ENCODE data around the gene SND1.

The SND1 gene

DNA sequence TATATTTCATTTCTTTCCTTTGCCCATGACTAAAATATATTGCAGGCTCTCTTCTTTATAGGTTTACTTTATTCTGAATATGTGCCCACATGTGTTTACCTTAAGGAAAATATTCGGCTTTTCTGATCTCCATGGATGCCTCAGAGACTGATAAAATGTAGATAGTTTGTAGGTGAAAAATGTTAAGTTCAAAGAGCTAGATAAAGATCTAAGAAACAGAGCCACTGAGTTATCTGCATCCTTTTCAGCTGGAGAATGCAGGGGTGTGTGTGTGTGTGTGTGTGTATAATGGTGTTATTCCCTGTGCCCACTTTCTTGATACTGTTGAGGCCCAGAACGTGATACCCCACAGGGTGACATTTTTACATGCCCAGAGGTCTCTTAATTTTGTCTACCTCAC is 228.5 kb downstream of the SND1 start:
- no peaks in the 10 kb centered on the region for H4K20me1 ChIP-seq (ENCODE audit: control insufficient read depth, insufficient read depth, low read depth, low read length)
- H3K4me3 ChIP-seq (ENCODE audit: low read length): no peak overlapping the region
- no peaks in the 10 kb centered on the region for H3K9me2 ChIP-seq (replicated peaks; ENCODE audit: control insufficient read depth, low read length)
- no peaks in the 10 kb centered on the region for H3K4me1 ChIP-seq (ENCODE audit: control insufficient read depth, low read length)
- peaks cover 4% of the 10 kb centered on the region for H3K36me3 ChIP-seq (ENCODE audit: control insufficient read depth, low read length)
- no peak overlapping the region for H3K27ac ChIP-seq (ENCODE audit: low read depth, low read length)
- no peaks in the 10 kb centered on the region for H3F3A ChIP-seq (ENCODE audit: control insufficient read depth, insufficient read depth)
- no peaks in the 10 kb centered on the region for H3K27me3 ChIP-seq (ENCODE audit: control insufficient read depth, low read length)
- no peaks in the 10 kb centered on the region for H3K9me3 ChIP-seq (ENCODE audit: control insufficient read depth, insufficient read depth, low read length)
- peaks cover 5% of the 10 kb centered on the region; the same call in 1 of the 2 replicates for H3K79me2 ChIP-seq (ENCODE audit: control insufficient read depth, low read length)
- no peak overlapping the region for H3K4me2 ChIP-seq (ENCODE audit: low read length)
- TF ChIP-seq, protein P1, sequence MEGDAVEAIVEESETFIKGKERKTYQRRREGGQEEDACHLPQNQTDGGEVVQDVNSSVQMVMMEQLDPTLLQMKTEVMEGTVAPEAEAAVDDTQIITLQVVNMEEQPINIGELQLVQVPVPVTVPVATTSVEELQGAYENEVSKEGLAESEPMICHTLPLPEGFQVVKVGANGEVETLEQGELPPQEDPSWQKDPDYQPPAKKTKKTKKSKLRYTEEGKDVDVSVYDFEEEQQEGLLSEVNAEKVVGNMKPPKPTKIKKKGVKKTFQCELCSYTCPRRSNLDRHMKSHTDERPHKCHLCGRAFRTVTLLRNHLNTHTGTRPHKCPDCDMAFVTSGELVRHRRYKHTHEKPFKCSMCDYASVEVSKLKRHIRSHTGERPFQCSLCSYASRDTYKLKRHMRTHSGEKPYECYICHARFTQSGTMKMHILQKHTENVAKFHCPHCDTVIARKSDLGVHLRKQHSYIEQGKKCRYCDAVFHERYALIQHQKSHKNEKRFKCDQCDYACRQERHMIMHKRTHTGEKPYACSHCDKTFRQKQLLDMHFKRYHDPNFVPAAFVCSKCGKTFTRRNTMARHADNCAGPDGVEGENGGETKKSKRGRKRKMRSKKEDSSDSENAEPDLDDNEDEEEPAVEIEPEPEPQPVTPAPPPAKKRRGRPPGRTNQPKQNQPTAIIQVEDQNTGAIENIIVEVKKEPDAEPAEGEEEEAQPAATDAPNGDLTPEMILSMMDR (IDR thresholded peaks at IDR 0.05; ENCODE audit: low read depth, low read length, poor library complexity, severe bottlenecking): no peak
- TF ChIP-seq EZH2phosphoT487 (IDR thresholded peaks at IDR 0.05; ENCODE audit: borderline replicate concordance, low read length): no peak

DNA sequence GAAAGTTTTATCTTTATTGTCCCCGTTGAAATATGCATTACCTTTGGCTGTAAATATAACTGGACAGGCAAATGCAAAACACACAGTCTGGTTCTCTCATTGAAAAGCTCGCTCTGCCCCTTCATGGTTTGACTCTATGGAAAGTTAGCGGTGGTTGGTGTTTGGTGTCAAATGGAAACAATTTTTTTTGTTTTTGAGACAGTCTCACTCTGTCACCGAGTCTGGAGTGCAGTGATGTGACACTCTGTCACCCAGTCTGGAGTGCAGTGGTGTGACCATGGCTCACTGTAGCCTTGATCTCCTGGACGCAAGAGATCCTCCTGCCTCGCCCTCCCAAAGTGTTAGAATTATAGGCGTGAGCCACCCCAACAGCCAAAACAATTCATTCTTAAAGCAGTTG is 229.6 kb downstream of the SND1 start:
- no peaks in the 10 kb centered on the region for H3F3A ChIP-seq (ENCODE audit: control insufficient read depth, insufficient read depth)
- H4K20me1 ChIP-seq (ENCODE audit: control insufficient read depth, insufficient read depth, low read depth, low read length): no peaks in the 10 kb centered on the region
- no peaks in the 10 kb centered on the region for H3K27me3 ChIP-seq (ENCODE audit: control insufficient read depth, low read length)
- TF ChIP-seq EZH2phosphoT487 (IDR thresholded peaks at IDR 0.05; ENCODE audit: borderline replicate concordance, low read length): no peak
- TF ChIP-seq, protein P1 (IDR thresholded peaks at IDR 0.05; ENCODE audit: low read depth, low read length, poor library complexity, severe bottlenecking): no peak
- H3K4me1 ChIP-seq (ENCODE audit: control insufficient read depth, low read length): no peaks in the 10 kb centered on the region
- H3K27ac ChIP-seq (ENCODE audit: low read depth, low read length): no peak overlapping the region
- no peak overlapping the region for H3K4me2 ChIP-seq (ENCODE audit: low read length)
- H3K9me3 ChIP-seq (ENCODE audit: control insufficient read depth, insufficient read depth, low read length): no peaks in the 10 kb centered on the region
- H3K36me3 ChIP-seq (ENCODE audit: control insufficient read depth, low read length): peaks cover 4% of the 10 kb centered on the region
- H3K79me2 ChIP-seq (ENCODE audit: control insufficient read depth, low read length): peaks cover 5% of the 10 kb centered on the region; the same call in 1 of the 2 replicates
- no peaks in the 10 kb centered on the region for H3K9me2 ChIP-seq (replicated peaks; ENCODE audit: control insufficient read depth, low read length)
- no peak overlapping the region for H3K4me3 ChIP-seq (ENCODE audit: low read length)

DNA sequence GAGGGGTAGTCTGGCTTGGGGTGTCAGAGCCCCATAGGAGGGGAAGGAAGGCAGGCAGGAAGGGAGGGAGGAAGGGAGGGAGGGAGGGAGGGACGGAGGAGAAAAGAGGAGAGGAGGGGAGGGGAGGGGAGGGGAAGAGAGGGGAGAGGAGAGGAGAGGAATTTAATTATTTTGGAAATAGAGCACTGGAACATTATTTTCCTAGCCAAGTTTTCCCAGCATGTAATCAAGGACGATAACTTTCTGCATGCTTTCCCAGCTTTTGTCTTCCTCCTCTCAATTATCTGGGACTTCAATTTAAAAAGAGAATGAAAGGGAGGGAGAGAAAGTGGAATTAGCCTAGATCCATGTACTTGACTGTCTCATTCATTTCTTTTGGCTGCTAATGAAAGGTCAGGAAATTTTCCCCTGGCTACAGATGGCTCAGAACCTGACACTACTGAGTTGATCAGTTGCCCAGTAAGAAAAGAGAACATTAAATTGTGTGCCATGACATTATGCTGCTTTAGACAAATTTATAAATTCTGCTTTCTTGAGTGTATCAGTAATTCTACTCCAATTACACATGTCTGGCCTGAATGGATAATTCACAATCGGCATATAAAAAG is 230.4 kb downstream of the SND1 start:
- Histone ChIP-seq H3K4me1 (ENCODE audit: control insufficient read depth, low read length) (no peaks in the 10 kb centered on the region), H3K4me2 (ENCODE audit: low read length) (no peak overlapping the region), H3K9me2 (replicated peaks; ENCODE audit: control insufficient read depth, low read length) (no peaks in the 10 kb centered on the region), H3K27ac (ENCODE audit: low read depth, low read length) (no peak overlapping the region), H3K9me3 (ENCODE audit: control insufficient read depth, insufficient read depth, low read length) (no peaks in the 10 kb centered on the region), H3K79me2 (ENCODE audit: control insufficient read depth, low read length) (peaks cover 5% of the 10 kb centered on the region; the same call in 1 of the 2 replicates), H3F3A (ENCODE audit: control insufficient read depth, insufficient read depth) (no peaks in the 10 kb centered on the region), H3K27me3 (ENCODE audit: control insufficient read depth, low read length) (no peaks in the 10 kb centered on the region), H3K36me3 (ENCODE audit: control insufficient read depth, low read length) (peaks cover 9% of the 10 kb centered on the region), H4K20me1 (ENCODE audit: control insufficient read depth, insufficient read depth, low read depth, low read length) (no peaks in the 10 kb centered on the region), H3K4me3 (ENCODE audit: low read length) (no peak overlapping the region)
- TF ChIP-seq, protein P1 (IDR thresholded peaks at IDR 0.05; ENCODE audit: low read depth, low read length, poor library complexity, severe bottlenecking): no peak
- no peak for TF ChIP-seq EZH2phosphoT487 (IDR thresholded peaks at IDR 0.05; ENCODE audit: borderline replicate concordance, low read length)
